Liver (tissue), 3 donors: ENCODE results near the gene RIMBP3C.

Experiments
- EGR1 ChIP-seq, 2 donors: IDR thresholded peaks; 2 replicates each; pipeline ENCODE4 v1.6.1; 2016 to 2018; ENCODE audit warnings: antibody characterized with exemption in 2 of 2, low read depth in 2 of 2
- GABPA ChIP-seq, 2 donors: IDR thresholded peaks in 1 of 2; conservative IDR thresholded peaks in 1 of 2; 2 replicates each; pipeline ENCODE4 v1.6.1; 2016; ENCODE audit warnings: antibody characterized with exemption in 2 of 2, mild to moderate bottlenecking in 1 of 2, moderate library complexity in 1 of 2
- JUND ChIP-seq, 2 donors: IDR thresholded peaks; 2 replicates each; pipeline ENCODE4 v1.6.1; 2016; ENCODE audit warnings: antibody characterized with exemption in 2 of 2
- RAD21 ChIP-seq, 2 donors: IDR thresholded peaks; 2 replicates each; pipeline ENCODE4 v1.6.1; 2016; ENCODE audit warnings: antibody characterized with exemption in 2 of 2, mild to moderate bottlenecking in 2 of 2
- REST ChIP-seq: IDR thresholded peaks from 2 replicates; pipeline ENCODE4 v1.6.1; 2016; ENCODE audit warnings: antibody characterized with exemption, mild to moderate bottlenecking
- SP1 ChIP-seq: IDR thresholded peaks from 2 replicates; pipeline ENCODE4 v1.6.1; 2018; ENCODE audit warnings: antibody characterized with exemption, mild to moderate bottlenecking
- TAF1 ChIP-seq: conservative IDR thresholded peaks from 2 replicates; pipeline ENCODE4 v1.6.1; 2016; ENCODE audit warnings: antibody characterized with exemption, mild to moderate bottlenecking
- YY1 ChIP-seq: IDR thresholded peaks from 2 replicates; pipeline ENCODE4 v1.6.1; 2016; ENCODE audit warnings: antibody characterized with exemption, mild to moderate bottlenecking
- TF ChIP-seq, protein P1 (sequence below): fragments of 150-350 bp; IDR thresholded peaks from 2 replicates; pipeline ENCODE4 v1.5.1; 2017; ENCODE audit warnings: improper control_type of control experiment, low read depth, low read length; ENCODE audit not compliant: missing input control
- donor health status: healthy.
- donor health status: healthy.

GRCh38 chr22:21590809-21591641 is 39.8 kb upstream of the RIMBP3C start:
- TF ChIP-seq EGR1 (IDR thresholded peaks at IDR 0.05; ENCODE audit: low read depth in 2 of 2) (no peak), RAD21 (IDR thresholded peaks at IDR 0.05) (no peak), JUND (IDR thresholded peaks at IDR 0.05) (no peak), SP1 (no peak), REST (no peak), GABPA (IDR thresholded peaks at IDR 0.05 in 1 of 2, conservative IDR thresholded peaks at IDR 0.05 in 1 of 2) (no peak), YY1 (no peak), TAF1 (no peak)
- TF ChIP-seq, protein P1, sequence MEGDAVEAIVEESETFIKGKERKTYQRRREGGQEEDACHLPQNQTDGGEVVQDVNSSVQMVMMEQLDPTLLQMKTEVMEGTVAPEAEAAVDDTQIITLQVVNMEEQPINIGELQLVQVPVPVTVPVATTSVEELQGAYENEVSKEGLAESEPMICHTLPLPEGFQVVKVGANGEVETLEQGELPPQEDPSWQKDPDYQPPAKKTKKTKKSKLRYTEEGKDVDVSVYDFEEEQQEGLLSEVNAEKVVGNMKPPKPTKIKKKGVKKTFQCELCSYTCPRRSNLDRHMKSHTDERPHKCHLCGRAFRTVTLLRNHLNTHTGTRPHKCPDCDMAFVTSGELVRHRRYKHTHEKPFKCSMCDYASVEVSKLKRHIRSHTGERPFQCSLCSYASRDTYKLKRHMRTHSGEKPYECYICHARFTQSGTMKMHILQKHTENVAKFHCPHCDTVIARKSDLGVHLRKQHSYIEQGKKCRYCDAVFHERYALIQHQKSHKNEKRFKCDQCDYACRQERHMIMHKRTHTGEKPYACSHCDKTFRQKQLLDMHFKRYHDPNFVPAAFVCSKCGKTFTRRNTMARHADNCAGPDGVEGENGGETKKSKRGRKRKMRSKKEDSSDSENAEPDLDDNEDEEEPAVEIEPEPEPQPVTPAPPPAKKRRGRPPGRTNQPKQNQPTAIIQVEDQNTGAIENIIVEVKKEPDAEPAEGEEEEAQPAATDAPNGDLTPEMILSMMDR: no peak
